SK-N-SH (cell line): ENCODE measurements around the gene ANAPC2.

Experiments used
- CTCF ChIP-seq: fragments of 200-600 bp; sonication (generic); IDR thresholded peaks from 2 replicates; pipeline ENCODE4 v1.6.1; 2017; ENCODE audit warnings: antibody characterized with exemption, mild to moderate bottlenecking, moderate library complexity
- JUND ChIP-seq: IDR thresholded peaks from 2 replicates; pipeline ENCODE4 v1.4.0; 2012
- POLR2AphosphoS5 ChIP-seq: IDR thresholded peaks from 2 replicates; pipeline ENCODE4 v1.6.1; 2012; ENCODE audit warnings: low read depth, low read length
- REST ChIP-seq: IDR thresholded peaks from 2 replicates; pipeline ENCODE4 v1.6.1; 2012; ENCODE audit warnings: mild to moderate bottlenecking, low read depth, low read length, moderate library complexity
- SIN3A ChIP-seq: IDR thresholded peaks from 2 replicates; pipeline ENCODE4 v1.6.1; 2012; ENCODE audit warnings: low read depth, mild to moderate bottlenecking, low read length, moderate library complexity, borderline replicate concordance
- SMC3 ChIP-seq: IDR thresholded peaks from 2 replicates; pipeline ENCODE4 v1.6.1; 2012; ENCODE audit warnings: low read depth, low read length, improper control_type of control experiment
- TAF1 ChIP-seq: IDR thresholded peaks from 2 replicates; pipeline ENCODE4 v1.6.1; 2012; ENCODE audit warnings: low read depth, mild to moderate bottlenecking, low read length, moderate library complexity, borderline replicate concordance
- TEAD4 ChIP-seq: IDR thresholded peaks from 2 replicates; pipeline ENCODE4 v1.4.0; 2012; ENCODE audit warnings: mild to moderate bottlenecking, borderline replicate concordance; ENCODE audit not compliant: insufficient read depth

GRCh38 chr9:137157618-137158415, 30.5 kb downstream of the ANAPC2 start:
- TF ChIP-seq REST, result no peak
- TF ChIP-seq CTCF, result no peak
- TF ChIP-seq SIN3A, result no peak
- no peak for TF ChIP-seq TAF1
- TF ChIP-seq SMC3, result no peak
- no peak for TF ChIP-seq JUND
- no peak for TF ChIP-seq TEAD4
- no peak for TF ChIP-seq POLR2AphosphoS5
